ENCODE measurements around the gene FAM50A. TPM values are rescaled to one million over a fixed set of nuclear protein-coding genes. Genes with fewer than 3 reads are reported as not detected.
"Not testable (repeated sequence)": the region's sequence is repeated elsewhere in the genome, so short reads cannot be mapped to it uniquely, and the experiment has no call there.

Gene FAM50A
- polyA plus RNA-seq (ENCODE audit: insufficient read length in 3 of 3) = 10 to 100 TPM; 51.3 to 58.1 (median 55.9) TPM

GRCh38 chrX:154443992-154444754, at the start of gene FAM50A:
Gene FAM50A (plus strand): TSS chrX:154444141. CDS start chrX:154444236, 95 bp downstream.
- no peak for DNase-seq (ENCODE audit: low read depth in 3 of 3, low spot score in 2 of 3)

GRCh38 chrX:154396363-154396762, 47.6 kb upstream of the FAM50A start:
- not testable (repeated sequence) for DNase-seq (ENCODE audit: low read depth in 3 of 3, low spot score in 2 of 3)

- DNase-seq (ENCODE audit: low read depth in 3 of 3, low spot score in 2 of 3) = no peak
Observed at GRCh38 chrX:154396973-154397887, 46.7 kb upstream of the FAM50A start.

- peak in 1 of 3 donors; percentile 89 for DNase-seq (ENCODE audit: low read depth in 3 of 3, low spot score in 2 of 3)
Observed at GRCh38 chrX:154397888-154398667, 45.9 kb upstream of the FAM50A start, which contains the start of gene RPL10. Gene RPL10 (plus strand): TSS chrX:154398377. CDS start chrX:154398520, 143 bp downstream.

GRCh38 chrX:154398668-154399526, 45.0 kb upstream of the FAM50A start:
- no peak for DNase-seq (ENCODE audit: low read depth in 3 of 3, low spot score in 2 of 3)

- no peak for DNase-seq (ENCODE audit: low read depth in 3 of 3, low spot score in 2 of 3)
Observed at GRCh38 chrX:154399527-154400368, 44.2 kb upstream of the FAM50A start.

GRCh38 chrX:154400369-154400817, 43.5 kb upstream of the FAM50A start:
- not testable (repeated sequence) for DNase-seq (ENCODE audit: low read depth in 3 of 3, low spot score in 2 of 3)

- DNase-seq (ENCODE audit: low read depth in 3 of 3, low spot score in 2 of 3) = no peak
Observed at GRCh38 chrX:154401045-154401799, 42.7 kb upstream of the FAM50A start.

GRCh38 chrX:154401918-154402621, 41.9 kb upstream of the FAM50A start:
- DNase-seq (ENCODE audit: low read depth in 3 of 3, low spot score in 2 of 3) = no peak

- DNase-seq (ENCODE audit: low read depth in 3 of 3, low spot score in 2 of 3) = no peak
Observed at GRCh38 chrX:154402622-154403127, 41.3 kb upstream of the FAM50A start.

- DNase-seq (ENCODE audit: low read depth in 3 of 3, low spot score in 2 of 3) = no peak
Observed at GRCh38 chrX:154403192-154403591, 40.7 kb upstream of the FAM50A start.

- DNase-seq (ENCODE audit: low read depth in 3 of 3, low spot score in 2 of 3) = no peak
Observed at GRCh38 chrX:154403858-154404257, 40.1 kb upstream of the FAM50A start.

- DNase-seq (ENCODE audit: low read depth in 3 of 3, low spot score in 2 of 3) = no peak
Observed at GRCh38 chrX:154404625-154405192, 39.2 kb upstream of the FAM50A start.

GRCh38 chrX:154408659-154409221, 35.2 kb upstream of the FAM50A start:
- no peak for DNase-seq (ENCODE audit: low read depth in 3 of 3, low spot score in 2 of 3)

- DNase-seq (ENCODE audit: low read depth in 3 of 3, low spot score in 2 of 3) = no peak
Observed at GRCh38 chrX:154409222-154409871, 34.6 kb upstream of the FAM50A start, which contains the start of gene DNASE1L1. Gene DNASE1L1 (minus strand): TSS chrX:154409254. CDS start chrX:154405568, 3,686 bp downstream.

GRCh38 chrX:154411981-154412340, 32.0 kb upstream of the FAM50A start:
- DNase-seq (ENCODE audit: low read depth in 3 of 3, low spot score in 2 of 3) = no peak
